Measurements from ENCODE around the gene COL8A1.
A peak's percentile ranks its signal among the peaks of the same experiment; 100 is the strongest.

Gene COL8A1

DNA sequence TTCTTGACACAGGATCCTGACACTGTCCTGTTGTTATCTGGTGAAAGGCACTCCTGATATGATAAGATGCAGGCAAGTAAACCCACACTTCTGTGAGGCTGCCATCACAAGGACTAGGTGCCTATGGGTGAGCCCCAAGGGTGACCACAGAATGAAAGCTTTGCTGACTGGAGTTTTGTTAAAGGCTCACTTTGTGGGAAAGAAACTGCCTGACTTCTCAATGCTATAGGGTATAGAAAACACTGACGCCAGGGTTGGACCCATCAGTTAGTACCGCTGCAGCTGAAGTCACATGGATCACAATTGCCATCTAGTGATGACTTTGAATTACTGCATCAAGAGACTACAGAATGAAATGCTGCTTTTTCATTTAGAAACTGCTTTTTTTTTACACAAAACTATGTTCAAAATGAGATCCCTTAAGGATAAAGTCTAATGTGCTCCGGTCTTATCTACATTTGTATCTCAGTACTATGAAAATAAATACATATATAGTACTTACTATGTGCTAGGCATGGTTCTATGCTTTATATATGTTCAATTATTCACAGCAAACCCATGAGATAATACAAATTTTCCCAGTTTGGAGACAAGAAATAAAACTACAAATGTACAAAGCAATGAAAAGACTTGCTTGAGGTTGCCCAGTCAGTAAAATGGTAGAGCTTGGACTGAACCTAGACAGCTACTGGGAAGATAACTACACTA, 115.0 kb downstream of the COL8A1 start:
- no peak overlapping the region for H3K27ac ChIP-seq (replicated peaks)
- TF ChIP-seq, protein P1, sequence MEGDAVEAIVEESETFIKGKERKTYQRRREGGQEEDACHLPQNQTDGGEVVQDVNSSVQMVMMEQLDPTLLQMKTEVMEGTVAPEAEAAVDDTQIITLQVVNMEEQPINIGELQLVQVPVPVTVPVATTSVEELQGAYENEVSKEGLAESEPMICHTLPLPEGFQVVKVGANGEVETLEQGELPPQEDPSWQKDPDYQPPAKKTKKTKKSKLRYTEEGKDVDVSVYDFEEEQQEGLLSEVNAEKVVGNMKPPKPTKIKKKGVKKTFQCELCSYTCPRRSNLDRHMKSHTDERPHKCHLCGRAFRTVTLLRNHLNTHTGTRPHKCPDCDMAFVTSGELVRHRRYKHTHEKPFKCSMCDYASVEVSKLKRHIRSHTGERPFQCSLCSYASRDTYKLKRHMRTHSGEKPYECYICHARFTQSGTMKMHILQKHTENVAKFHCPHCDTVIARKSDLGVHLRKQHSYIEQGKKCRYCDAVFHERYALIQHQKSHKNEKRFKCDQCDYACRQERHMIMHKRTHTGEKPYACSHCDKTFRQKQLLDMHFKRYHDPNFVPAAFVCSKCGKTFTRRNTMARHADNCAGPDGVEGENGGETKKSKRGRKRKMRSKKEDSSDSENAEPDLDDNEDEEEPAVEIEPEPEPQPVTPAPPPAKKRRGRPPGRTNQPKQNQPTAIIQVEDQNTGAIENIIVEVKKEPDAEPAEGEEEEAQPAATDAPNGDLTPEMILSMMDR (IDR thresholded peaks at IDR 0.05; ENCODE audit: insufficient read depth, low read length) = peak; percentile 65
- TF ChIP-seq POLR2AphosphoS5 (IDR thresholded peaks at IDR 0.05; ENCODE audit: low read depth) = no peak
- no peak overlapping the region for H3K4me3 ChIP-seq (replicated peaks; ENCODE audit: insufficient read depth, low read length)
- H3K27me3 ChIP-seq (ENCODE audit: insufficient read depth, poor library complexity, severe bottlenecking) = peaks cover 11% of the 10 kb centered on the region
- peak in 1 of 2 experiments; percentile 13 for DNase-seq (ENCODE audit: low read depth in 1 of 2, low spot score in 1 of 2)

DNA sequence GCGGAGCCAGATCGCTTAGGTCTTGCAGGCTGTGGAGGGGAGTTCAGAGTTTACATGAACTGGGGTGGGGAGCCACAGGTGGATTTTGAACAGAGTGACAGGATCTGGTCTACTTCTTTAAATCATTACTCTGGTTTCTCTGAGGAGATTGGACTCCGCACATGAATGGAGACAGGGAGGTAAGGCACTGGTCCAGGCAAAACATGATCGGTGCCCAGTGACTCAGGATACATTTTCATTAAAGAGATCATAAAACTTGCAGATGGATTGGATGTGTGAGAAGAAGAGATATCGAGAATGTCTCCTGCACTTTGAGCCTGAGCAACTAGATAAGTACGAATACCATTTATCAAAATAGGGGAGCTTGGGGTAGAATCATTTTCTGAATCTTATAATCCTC, 117.4 kb downstream of the COL8A1 start:
- H3K4me3 ChIP-seq (replicated peaks; ENCODE audit: insufficient read depth, low read length) = no peak overlapping the region
- TF ChIP-seq, protein P1 (IDR thresholded peaks at IDR 0.05; ENCODE audit: insufficient read depth, low read length) = no peak
- TF ChIP-seq SPI1 (IDR thresholded peaks at IDR 0.05; ENCODE audit: borderline replicate concordance, low read depth) = no peak
- no peak for TF ChIP-seq GABPA (IDR thresholded peaks at IDR 0.05; ENCODE audit: low read depth)
- no peak for TF ChIP-seq POLR2AphosphoS5 (IDR thresholded peaks at IDR 0.05; ENCODE audit: low read depth)
- TF ChIP-seq, protein P2, sequence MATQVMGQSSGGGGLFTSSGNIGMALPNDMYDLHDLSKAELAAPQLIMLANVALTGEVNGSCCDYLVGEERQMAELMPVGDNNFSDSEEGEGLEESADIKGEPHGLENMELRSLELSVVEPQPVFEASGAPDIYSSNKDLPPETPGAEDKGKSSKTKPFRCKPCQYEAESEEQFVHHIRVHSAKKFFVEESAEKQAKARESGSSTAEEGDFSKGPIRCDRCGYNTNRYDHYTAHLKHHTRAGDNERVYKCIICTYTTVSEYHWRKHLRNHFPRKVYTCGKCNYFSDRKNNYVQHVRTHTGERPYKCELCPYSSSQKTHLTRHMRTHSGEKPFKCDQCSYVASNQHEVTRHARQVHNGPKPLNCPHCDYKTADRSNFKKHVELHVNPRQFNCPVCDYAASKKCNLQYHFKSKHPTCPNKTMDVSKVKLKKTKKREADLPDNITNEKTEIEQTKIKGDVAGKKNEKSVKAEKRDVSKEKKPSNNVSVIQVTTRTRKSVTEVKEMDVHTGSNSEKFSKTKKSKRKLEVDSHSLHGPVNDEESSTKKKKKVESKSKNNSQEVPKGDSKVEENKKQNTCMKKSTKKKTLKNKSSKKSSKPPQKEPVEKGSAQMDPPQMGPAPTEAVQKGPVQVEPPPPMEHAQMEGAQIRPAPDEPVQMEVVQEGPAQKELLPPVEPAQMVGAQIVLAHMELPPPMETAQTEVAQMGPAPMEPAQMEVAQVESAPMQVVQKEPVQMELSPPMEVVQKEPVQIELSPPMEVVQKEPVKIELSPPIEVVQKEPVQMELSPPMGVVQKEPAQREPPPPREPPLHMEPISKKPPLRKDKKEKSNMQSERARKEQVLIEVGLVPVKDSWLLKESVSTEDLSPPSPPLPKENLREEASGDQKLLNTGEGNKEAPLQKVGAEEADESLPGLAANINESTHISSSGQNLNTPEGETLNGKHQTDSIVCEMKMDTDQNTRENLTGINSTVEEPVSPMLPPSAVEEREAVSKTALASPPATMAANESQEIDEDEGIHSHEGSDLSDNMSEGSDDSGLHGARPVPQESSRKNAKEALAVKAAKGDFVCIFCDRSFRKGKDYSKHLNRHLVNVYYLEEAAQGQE (IDR thresholded peaks at IDR 0.05; ENCODE audit: insufficient replicate concordance, low read depth) = no peak
- peaks cover 12% of the 10 kb centered on the region for H3K27me3 ChIP-seq (ENCODE audit: insufficient read depth, poor library complexity, severe bottlenecking)
- no peak for DNase-seq (ENCODE audit: low read depth in 1 of 2, low spot score in 1 of 2)
- no peak overlapping the region for H3K27ac ChIP-seq (replicated peaks)

DNA sequence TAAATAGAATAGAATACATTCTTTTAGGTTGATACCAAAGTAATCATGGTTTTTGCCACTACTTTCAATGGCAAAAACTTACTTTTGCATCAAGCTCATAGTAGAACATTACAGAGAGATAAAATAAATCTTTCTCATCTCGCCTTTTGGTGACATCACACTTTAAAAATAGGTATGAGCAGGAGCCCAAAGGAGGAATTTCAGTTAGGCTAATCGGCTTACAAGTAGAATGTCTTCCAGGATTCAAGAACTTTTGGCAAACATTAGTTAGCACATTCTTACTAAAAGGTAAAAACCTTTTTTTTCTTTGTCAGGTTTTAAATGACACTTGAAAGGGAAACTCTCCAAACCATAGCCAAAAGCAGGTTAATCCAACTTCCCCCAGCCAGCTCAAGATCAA, 119.6 kb downstream of the COL8A1 start:
- TF ChIP-seq POLR2AphosphoS5 (IDR thresholded peaks at IDR 0.05; ENCODE audit: low read depth) = no peak
- no peak for TF ChIP-seq SPI1 (IDR thresholded peaks at IDR 0.05; ENCODE audit: borderline replicate concordance, low read depth)
- TF ChIP-seq, protein P1 (IDR thresholded peaks at IDR 0.05; ENCODE audit: insufficient read depth, low read length) = no peak
- TF ChIP-seq, protein P2 (IDR thresholded peaks at IDR 0.05; ENCODE audit: insufficient replicate concordance, low read depth) = no peak
- TF ChIP-seq GABPA (IDR thresholded peaks at IDR 0.05; ENCODE audit: low read depth) = no peak
- Histone ChIP-seq H3K27ac (replicated peaks) (no peak overlapping the region), H3K4me3 (replicated peaks; ENCODE audit: insufficient read depth, low read length) (no peak overlapping the region), H3K27me3 (ENCODE audit: insufficient read depth, poor library complexity, severe bottlenecking) (peaks cover 12% of the 10 kb centered on the region)
- no peak for DNase-seq (ENCODE audit: low read depth in 1 of 2, low spot score in 1 of 2)
